ENCODE measurements around the gene ITGA11.

Gene ITGA11

DNA sequence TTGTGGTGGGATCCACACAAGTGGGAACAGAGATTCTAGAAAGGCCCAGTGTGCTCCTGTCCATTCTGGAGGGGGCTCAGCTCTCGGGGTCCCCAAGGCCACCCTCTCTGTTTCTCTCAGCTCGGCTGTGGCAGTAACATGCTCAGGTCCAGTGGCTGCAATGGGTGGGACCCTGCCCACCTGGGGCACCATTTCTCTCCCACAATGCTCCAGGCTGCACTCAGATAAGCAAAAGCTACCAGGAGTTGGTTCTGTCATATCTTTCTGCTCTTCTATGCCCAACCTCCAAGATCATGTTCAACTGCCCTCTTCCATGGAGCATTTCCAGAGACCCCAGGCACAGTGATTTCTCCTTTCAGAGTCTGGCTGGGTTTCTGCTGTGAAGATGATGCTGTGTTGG lies 40.8 kb downstream of the ITGA11 start:
- no peak for DNase-seq (ENCODE audit: low read depth, low spot score)

- DNase-seq (ENCODE audit: low read depth, low spot score), result no peak
These were observed 41.8 kb downstream of the ITGA11 start for GRCh38 chr15:68389936-68390817.

- DNase-seq (ENCODE audit: low read depth, low spot score), result no peak
These were observed 42.7 kb downstream of the ITGA11 start for GRCh38 chr15:68389041-68389930.

DNA sequence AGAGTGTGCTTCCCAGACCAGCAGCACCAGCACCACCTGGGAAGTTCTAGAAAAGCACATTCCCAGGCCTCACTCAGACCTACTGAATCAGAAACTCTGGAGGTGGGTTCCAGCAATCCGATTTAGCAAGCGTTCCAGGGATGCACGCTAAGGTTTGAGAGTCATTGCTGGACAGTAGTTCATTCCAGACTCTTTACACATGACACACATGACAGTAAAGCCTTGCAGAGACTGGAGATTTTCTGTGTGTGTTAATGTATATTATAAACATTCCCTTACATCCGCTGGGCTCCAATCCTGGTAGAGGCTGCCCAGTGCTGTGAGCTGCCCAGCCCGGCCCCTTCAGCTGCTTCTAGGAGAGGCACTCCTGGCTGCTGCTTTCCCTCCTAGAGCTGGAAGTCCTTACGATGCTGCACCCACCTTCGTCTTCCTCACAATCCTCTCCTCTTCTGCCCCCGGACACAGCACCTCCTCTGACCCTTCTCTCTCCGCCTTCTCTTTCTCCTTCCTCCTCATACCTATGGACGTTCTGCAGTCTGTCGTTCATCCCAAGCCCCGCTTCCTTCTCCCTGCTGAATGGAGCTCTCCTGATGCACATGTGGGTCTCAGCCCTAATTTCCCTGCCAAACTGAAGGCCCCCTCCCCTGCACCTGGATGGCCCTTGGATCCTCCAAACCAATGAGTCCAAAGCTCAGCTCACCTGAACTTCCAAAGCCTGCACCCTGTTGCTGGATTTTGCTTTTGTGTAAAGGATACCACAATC lies 44.4 kb downstream of the ITGA11 start:
- DNase-seq (ENCODE audit: low read depth, low spot score), result no peak

GRCh38 chr15:68386587-68387288 lies 45.2 kb downstream of the ITGA11 start:
- DNase-seq (ENCODE audit: low read depth, low spot score), result no peak

GRCh38 chr15:68385671-68386586 lies 46.0 kb downstream of the ITGA11 start:
- DNase-seq (ENCODE audit: low read depth, low spot score), result no peak

DNA sequence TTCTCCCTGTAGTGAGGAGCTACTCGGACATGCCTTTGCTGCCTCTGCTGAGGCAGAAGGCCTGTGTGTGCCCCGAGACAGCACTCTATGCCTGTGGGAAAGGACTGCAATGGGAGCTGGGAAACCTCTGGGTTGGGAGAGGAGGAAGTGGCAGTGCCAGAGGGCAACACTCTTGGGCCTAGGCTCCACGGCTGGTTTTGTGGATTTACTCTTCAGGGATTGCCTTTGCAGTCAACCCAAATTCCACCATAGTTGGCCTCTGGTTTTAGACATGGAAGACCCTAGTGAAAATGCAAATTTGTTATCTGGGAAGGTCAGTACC lies 46.8 kb downstream of the ITGA11 start:
- DNase-seq (ENCODE audit: low read depth, low spot score), result no peak

DNA sequence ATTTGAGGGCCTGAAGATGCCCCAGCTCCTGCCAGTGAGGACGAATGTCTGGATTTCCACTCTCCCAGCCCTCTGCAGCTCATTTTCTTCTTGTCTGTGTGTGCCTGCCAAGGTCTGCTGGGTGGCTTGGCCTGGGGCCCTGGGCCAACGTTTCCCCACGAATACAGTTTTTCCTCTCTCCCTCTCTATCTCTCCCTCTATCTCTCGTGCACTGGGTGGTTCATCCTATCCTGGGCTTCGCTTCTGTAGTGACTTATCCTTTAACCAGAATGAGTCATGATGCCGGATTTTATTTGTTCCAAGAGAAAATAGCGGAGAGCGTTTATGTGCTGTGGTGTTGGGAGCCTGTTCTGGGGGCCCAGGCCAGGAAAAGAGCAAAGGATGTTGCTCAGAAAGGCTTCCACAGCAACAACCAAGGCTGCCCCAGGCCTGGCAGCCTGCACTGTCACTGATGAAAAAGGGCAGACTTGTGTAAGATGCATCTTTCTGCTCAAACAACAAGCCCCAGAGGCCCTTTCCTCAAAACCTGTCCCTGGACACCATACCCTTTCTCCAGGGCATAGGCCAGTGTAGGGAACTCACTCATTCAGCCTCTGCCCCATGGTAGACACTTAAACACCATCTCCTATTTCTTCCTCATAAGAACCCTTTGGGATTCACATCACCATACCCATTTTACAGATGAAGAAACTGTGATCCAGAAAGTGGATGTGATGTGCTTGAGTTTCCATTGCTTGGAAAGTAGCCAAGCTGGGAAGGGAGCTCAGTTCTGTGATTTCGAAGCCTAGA lies 47.3 kb downstream of the ITGA11 start:
- no peak for DNase-seq (ENCODE audit: low read depth, low spot score)

GRCh38 chr15:68383161-68384074 lies 48.5 kb downstream of the ITGA11 start:
- DNase-seq (ENCODE audit: low read depth, low spot score), result no peak

DNA sequence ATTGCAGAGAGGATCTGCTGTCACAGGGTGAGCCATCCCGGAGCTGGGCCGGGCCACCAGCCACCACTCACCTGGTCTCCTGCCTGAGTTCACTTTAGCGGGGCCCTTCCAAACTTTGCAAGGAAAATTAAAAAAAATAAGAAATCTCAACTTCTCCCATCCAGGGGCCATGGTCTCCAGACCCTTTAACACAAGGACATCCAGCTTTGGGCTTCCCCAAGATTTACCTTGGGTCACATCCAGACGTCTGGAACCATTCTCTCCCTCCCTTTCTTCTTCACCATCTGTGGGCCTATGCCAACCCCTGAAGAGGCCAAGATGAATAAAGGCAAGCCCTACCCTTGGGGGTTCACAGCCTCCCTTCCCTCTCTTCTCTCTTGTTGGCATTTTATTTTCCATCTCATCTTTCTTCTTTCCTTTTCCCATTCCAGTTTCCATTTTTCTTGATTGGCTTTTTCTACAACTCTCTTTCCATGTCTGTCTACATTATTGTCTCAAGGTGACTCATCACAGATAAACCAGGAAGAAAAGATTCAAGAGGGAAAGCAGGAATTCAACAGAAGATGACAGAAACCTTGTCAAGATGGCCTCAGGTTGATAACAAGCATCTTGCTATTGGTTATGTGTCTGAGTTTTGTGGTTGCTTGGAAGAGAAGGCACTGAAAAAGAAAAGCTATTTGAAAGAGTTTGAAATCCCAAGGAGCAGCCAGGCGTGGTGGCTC lies 49.5 kb downstream of the ITGA11 start:
- no peak for DNase-seq (ENCODE audit: low read depth, low spot score)

DNA sequence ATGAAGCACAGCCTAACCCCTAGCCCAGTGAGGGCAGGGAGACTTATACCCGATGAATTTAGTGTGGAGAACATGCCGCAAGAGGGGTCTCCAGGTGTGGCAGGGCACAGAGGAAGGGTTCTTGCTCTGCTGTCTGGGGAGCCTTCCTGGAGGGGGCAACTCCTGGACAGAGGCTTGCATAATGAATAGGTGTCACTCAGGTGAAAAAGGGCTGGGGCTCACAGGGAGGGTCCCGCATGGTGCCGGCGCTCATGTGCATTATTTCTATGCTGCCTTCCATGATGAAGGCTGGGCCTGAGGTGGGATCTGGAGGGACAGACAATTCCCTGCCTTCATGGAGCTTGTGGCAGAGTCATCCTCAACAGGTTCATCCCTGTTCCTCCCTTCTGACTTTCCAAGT lies 51.5 kb downstream of the ITGA11 start:
- no peak for DNase-seq (ENCODE audit: low read depth, low spot score)

DNA sequence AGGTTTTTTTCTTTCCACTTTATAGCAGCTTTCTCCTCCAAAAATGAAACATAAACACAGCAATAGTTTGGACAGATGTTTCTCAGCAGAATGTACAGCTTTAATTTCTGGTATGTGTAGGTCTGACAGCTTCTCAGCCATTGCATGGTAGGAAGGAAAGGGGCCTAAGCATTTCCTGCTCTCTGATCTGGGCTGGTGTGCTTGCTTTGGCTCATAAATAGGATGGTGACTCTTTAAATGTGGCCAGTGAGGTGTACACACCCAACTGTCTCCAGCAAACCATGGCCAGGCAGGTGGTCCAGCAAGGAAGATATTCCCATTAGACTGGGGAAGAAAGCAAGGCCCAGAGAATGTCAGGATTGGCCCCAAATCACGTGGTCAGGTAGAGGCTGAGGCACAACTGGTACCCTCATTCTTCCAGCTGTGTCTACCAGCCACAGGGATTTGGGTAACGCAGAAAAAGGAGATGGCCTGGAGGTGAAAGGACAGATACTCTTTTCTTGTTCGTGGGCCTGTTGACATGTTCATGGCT lies 52.1 kb downstream of the ITGA11 start:
- DNase-seq (ENCODE audit: low read depth, low spot score), result no peak

DNA sequence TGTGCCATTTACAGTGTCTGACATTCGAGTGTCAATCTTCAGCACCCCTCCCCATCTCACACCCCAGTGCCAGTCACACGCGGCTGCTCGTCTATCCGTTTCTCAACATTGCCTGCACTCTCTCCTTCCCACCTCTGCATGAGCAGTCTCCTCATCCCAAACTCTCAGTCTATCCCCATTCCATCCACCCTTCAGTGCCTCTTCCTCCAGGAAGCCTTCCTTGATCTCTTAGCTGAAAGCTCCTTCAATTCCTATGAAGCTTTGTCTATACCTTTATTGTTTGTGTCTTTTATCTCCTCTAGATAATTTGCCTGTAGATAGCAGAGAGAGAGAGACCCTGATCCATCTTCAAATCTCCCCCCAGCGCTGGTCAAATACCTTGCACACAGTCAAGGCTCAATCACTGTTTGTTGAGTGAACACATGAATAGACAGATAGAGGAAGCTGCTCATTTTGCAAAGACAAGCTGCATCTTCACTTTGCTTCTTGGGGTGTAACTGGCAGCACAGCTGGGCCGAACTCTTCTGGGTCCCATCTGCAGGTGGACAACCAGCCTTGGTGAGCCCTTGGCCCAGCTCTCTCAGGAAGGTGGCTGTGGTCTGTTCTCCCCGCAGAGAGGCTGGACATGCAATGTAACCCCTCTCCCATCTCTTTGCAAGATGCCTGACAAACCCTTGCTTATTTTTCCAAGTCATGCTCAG lies 52.8 kb downstream of the ITGA11 start:
- no peak for DNase-seq (ENCODE audit: low read depth, low spot score)

DNA sequence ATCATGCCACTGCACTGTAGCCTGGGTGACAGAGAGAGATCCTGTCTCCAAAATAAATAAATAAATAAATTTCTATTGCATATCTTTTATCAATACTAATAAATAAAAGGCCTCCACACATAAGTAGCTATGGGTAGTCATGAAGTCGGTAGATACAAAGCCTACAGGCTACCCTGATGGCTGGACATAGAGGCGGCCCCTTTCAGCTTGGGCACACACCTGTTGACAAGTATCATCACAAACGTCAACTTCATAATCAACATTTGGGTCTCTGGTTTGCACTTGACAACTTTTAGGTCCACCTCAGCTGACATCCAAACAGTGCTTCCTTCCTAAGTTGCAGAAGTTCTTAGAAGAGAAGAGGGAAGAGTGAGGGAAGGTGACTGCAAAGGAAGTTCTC lies 53.4 kb downstream of the ITGA11 start:
- DNase-seq (ENCODE audit: low read depth, low spot score), result no peak

GRCh38 chr15:68377766-68378165 lies 54.2 kb downstream of the ITGA11 start:
- DNase-seq (ENCODE audit: low read depth, low spot score), result no peak

DNA sequence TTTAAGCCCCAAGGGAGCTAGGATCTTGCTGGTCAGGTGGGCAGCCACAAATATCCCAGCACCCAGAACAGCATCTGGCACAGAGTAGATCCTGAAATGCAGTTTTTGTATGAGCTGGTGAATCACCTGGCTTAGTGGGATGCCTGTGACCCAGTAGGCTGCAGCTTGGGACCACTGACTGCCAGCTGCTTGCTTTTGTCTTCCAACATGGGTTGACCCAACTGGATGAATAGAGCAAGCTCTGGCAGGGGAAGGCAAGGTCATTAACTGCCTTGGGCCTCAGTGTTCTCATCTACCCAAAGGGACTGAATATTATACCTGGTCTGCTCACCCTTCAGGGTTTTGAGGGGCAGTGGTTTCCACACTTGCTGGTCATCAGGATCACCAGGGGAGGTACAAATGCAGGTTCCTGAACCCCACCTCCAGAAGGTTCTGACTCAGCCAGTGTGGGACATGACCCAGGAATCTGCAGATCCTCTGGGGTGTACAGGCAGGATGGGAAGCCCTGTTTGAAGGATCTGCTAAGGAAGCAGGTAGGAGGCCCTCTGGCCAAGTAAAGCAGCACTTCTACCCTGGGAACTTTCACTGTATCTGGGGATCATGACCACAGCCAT lies 55.4 kb downstream of the ITGA11 start:
- no peak for DNase-seq (ENCODE audit: low read depth, low spot score)
